ENCODE data around the gene CLDN1. TPM values are rescaled to one million over a fixed set of nuclear protein-coding genes. Genes with fewer than 3 reads are reported as not detected.

CLDN1 gene
- total RNA-seq, 1 donor from 2014 or later: 0.08 TPM

- Histone ChIP-seq H3K4me1 (no peaks in the 10 kb centered on the region), H3K27me3 (ENCODE audit: low read depth) (peaks cover 6% of the 10 kb centered on the region), H3K4me3 (no peak overlapping the region), H3K27ac (replicated peaks) (no peak overlapping the region), H3K36me3 (no peaks in the 10 kb centered on the region), H3K9me3 (replicated peaks) (no peaks in the 10 kb centered on the region)
- no peak for DNase-seq
- no peak for TF ChIP-seq CTCF (IDR thresholded peaks at IDR 0.05; ENCODE audit: borderline replicate concordance)
- intact Hi-C loops (cut with micrococcal nuclease): no loop called here
These were observed 16.2 kb downstream of the CLDN1 start for GRCh38 chr3:190306026-190306425.

- no peaks in the 10 kb centered on the region for H3K36me3 ChIP-seq
- no peak overlapping the region for H3K4me3 ChIP-seq
- no peaks in the 10 kb centered on the region for H3K4me1 ChIP-seq
- no peak for TF ChIP-seq CTCF (IDR thresholded peaks at IDR 0.05; ENCODE audit: borderline replicate concordance)
- no peaks in the 10 kb centered on the region for H3K9me3 ChIP-seq (replicated peaks)
- peaks cover 13% of the 10 kb centered on the region for H3K27me3 ChIP-seq (ENCODE audit: low read depth)
- DNase-seq: no peak
- no peak overlapping the region for H3K27ac ChIP-seq (replicated peaks)
- intact Hi-C loops (cut with micrococcal nuclease): no loop called here
These were observed 16.8 kb downstream of the CLDN1 start for GRCh38 chr3:190305406-190305805.

- Histone ChIP-seq H3K27ac (replicated peaks) (no peak overlapping the region), H3K4me3 (no peak overlapping the region), H3K4me1 (no peaks in the 10 kb centered on the region), H3K27me3 (ENCODE audit: low read depth) (peaks cover 22% of the 10 kb centered on the region), H3K36me3 (no peaks in the 10 kb centered on the region), H3K9me3 (replicated peaks) (no peaks in the 10 kb centered on the region)
- no peak for TF ChIP-seq CTCF (IDR thresholded peaks at IDR 0.05; ENCODE audit: borderline replicate concordance)
- DNase-seq: no peak
- intact Hi-C loops (cut with micrococcal nuclease): no loop called here
These were observed 18.4 kb downstream of the CLDN1 start for GRCh38 chr3:190303884-190304283.

- Histone ChIP-seq H3K4me3 (no peak overlapping the region), H3K27ac (replicated peaks) (no peak overlapping the region), H3K36me3 (no peaks in the 10 kb centered on the region), H3K4me1 (no peaks in the 10 kb centered on the region), H3K27me3 (ENCODE audit: low read depth) (peaks cover 18% of the 10 kb centered on the region), H3K9me3 (replicated peaks) (no peaks in the 10 kb centered on the region)
- no peak for DNase-seq
- TF ChIP-seq CTCF (IDR thresholded peaks at IDR 0.05; ENCODE audit: borderline replicate concordance): no peak
- intact Hi-C loops (cut with micrococcal nuclease): no loop called here
These were observed 19.9 kb downstream of the CLDN1 start for GRCh38 chr3:190302212-190302867.

GRCh38 chr3:190301591-190301990 lies 20.7 kb downstream of the CLDN1 start:
- intact Hi-C loops (cut with micrococcal nuclease): no loop called here
- no peaks in the 10 kb centered on the region for H3K36me3 ChIP-seq
- DNase-seq: no peak
- H3K9me3 ChIP-seq (replicated peaks): no peaks in the 10 kb centered on the region
- no peak for TF ChIP-seq CTCF (IDR thresholded peaks at IDR 0.05; ENCODE audit: borderline replicate concordance)
- no peak overlapping the region for H3K4me3 ChIP-seq
- peaks cover 18% of the 10 kb centered on the region for H3K27me3 ChIP-seq (ENCODE audit: low read depth)
- H3K27ac ChIP-seq (replicated peaks): no peak overlapping the region
- H3K4me1 ChIP-seq: no peaks in the 10 kb centered on the region
